ENCODE data around the gene NSUN4. TPM values are rescaled to one million over a fixed set of nuclear protein-coding genes. Genes with fewer than 3 reads are reported as not detected.

NSUN4 gene
- total and polyA plus RNA-seq, 3 donors from 2014 or later: 47.4 to 130 (median 94.3) TPM

DNA sequence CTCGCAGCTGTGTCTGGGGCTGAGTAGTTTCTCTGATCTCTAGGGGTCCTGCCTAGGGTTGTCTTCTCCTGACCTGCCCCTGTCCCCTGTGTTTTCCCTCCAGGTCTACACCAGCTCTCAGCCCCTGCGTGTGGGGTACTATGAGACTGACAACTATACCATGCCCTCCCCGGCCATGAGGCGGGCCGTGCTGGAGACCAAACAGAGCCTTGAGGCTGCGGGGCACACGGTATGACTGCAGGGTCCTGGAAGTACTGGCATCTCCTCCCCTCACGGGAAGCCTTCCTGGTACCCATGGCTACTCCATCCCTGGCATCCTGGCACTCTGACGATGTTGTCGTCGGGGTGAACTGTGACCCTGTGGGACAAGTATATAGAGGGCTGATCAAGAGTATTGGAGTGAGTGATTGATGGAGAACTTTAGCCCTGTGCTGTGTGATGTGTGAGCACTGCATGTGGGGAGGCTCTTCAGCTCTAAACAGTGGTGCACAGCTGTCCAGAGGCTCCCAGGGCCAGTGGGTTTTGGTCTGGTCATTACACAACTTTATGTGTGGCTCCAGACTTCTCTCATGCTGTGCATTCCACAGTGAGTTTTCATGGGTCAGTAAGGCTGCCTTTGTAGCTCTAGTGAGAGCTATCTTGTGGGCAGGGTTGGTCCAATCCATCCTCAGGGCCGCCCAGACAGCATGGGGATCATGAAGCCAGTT lies 67.9 kb downstream of the NSUN4 start:
- H3K27me3 ChIP-seq: no peaks in the 10 kb centered on the region
- H3K36me3 ChIP-seq (ENCODE audit: low read depth, missing control alignments): no peaks in the 10 kb centered on the region
- intact Hi-C loops (cut with DNase I; ENCODE audit: low total_unique reads): loop anchor here (10.0 kb wide), 1 partner anchor 116 kb away; no protein-coding TSS in a partner anchor
- H3K4me1 ChIP-seq: peaks cover 5% of the 10 kb centered on the region
- no peak overlapping the region for H3K27ac ChIP-seq
- H3K9me3 ChIP-seq: no peaks in the 10 kb centered on the region
- DNase-seq: no peak
- TF ChIP-seq POLR2A (IDR thresholded peaks at IDR 0.05): no peak
- 95 to 96% methylated on average over 11 to 12 of the region's 12 CpGs for WGBS, 2 donors
- H3K4me3 ChIP-seq: no peak overlapping the region

DNA sequence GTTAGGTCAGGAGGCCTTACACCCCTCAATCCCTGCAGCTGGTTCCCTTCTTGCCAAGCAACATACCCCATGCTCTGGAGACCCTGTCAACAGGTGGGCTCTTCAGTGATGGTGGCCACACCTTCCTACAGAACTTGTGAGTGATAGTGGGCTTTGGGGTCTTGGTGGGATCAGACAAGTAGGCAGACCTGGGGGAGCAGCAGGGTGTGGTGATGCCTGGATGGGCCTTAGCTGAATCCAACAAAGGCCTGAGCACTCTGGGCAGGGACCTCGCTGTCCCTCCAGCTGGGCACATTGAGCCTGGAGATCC lies 68.4 kb downstream of the NSUN4 start:
- intact Hi-C loops (cut with DNase I; ENCODE audit: low total_unique reads): loop anchor here (10.0 kb wide), 1 partner anchor 116 kb away; no protein-coding TSS in a partner anchor
- no peak for TF ChIP-seq CTCF (IDR thresholded peaks at IDR 0.05)
- no peak for TF ChIP-seq POLR2A (IDR thresholded peaks at IDR 0.05)
- Histone ChIP-seq H3K27ac (no peak overlapping the region), H3K4me3 (no peak overlapping the region), H3K4me1 (peaks cover 5% of the 10 kb centered on the region), H3K36me3 (ENCODE audit: low read depth, missing control alignments) (no peaks in the 10 kb centered on the region), H3K9me3 (no peaks in the 10 kb centered on the region), H3K27me3 (no peaks in the 10 kb centered on the region)
- no peak for DNase-seq
- 100% methylated on average over 1 of the region's 1 CpG for WGBS, 2 donors

DNA sequence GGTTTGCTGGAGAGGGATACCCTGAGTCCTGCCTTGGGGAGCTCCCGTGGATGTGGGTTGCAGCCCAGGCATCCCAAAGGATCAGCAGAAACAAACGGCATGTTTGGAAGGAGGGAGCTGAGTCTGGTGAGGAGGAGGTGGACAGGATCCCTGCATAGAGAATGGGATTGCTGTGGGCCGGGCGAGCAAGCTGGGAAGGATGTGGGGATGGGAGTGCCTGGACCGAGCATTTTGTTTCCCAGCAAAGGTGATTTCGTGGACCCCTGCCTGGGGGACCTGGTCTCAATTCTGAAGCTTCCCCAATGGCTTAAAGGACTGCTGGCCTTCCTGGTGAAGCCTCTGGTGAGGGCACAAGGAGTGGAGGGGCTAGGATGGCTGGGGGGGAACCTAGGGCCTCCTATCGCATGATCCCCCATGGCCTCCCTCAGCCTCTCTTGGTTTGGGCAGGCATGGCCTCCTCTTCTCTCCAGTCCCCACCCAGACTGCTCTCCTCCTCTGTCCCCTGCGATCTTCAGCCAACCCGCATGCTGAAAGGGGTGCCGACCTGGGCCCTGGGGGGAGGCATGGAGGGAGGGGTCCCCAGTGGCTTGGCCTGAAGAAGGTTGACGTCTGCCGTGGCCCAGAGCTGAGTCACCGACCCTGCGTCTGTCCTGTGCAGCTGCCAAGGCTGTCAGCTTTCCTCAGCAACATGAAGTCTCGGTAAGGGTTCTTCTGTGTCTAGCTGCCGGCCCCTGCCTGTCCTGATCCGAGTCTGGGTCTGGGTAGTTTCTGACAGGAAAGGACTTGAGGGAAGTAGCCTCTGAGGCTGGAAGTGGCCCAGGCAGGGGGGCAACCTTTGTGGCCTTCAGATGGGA lies 69.8 kb downstream of the NSUN4 start:
- no peak overlapping the region for H3K27ac ChIP-seq
- intact Hi-C loops (cut with DNase I; ENCODE audit: low total_unique reads): no loop called here
- H3K36me3 ChIP-seq (ENCODE audit: low read depth, missing control alignments): no peaks in the 10 kb centered on the region
- TF ChIP-seq POLR2A (IDR thresholded peaks at IDR 0.05) (no peak), CTCF (IDR thresholded peaks at IDR 0.05) (no peak)
- H3K4me3 ChIP-seq: no peak overlapping the region
- no peaks in the 10 kb centered on the region for H3K27me3 ChIP-seq
- no peak for DNase-seq
- H3K9me3 ChIP-seq: no peaks in the 10 kb centered on the region
- peaks cover 5% of the 10 kb centered on the region for H3K4me1 ChIP-seq
- 86 to 90% methylated on average over 17 of the region's 17 CpGs for WGBS, 2 donors

GRCh38 chr1:46411010-46411405 lies 70.4 kb downstream of the NSUN4 start:
- H3K4me3 ChIP-seq: no peak overlapping the region
- WGBS, 2 donors: 87 to 88% methylated on average over 3 to 7 of the region's 7 CpGs
- H3K36me3 ChIP-seq (ENCODE audit: low read depth, missing control alignments): no peaks in the 10 kb centered on the region
- intact Hi-C loops (cut with DNase I; ENCODE audit: low total_unique reads): no loop called here
- DNase-seq: no peak
- H3K9me3 ChIP-seq: no peaks in the 10 kb centered on the region
- TF ChIP-seq POLR2A (IDR thresholded peaks at IDR 0.05): no peak
- no peak for TF ChIP-seq CTCF (IDR thresholded peaks at IDR 0.05)
- peaks cover 3% of the 10 kb centered on the region for H3K4me1 ChIP-seq
- no peak overlapping the region for H3K27ac ChIP-seq
- H3K27me3 ChIP-seq: no peaks in the 10 kb centered on the region

Other genes starting within 250 kb of the NSUN4 start
- 10 to 100 TPM; 40.8 to 46.1 TPM for gene PIK3R3, start 208.2 kb upstream of the NSUN4 start, total RNA-seq
- gene PIK3R3, start 208.2 kb upstream of the NSUN4 start, polyA plus RNA-seq (ENCODE audit: insufficient read depth, low read depth, low replicate concordance): 56.8 TPM
- 10 to 100 TPM; 14.6 to 34.7 TPM for gene TSPAN1, start 165.7 kb upstream of the NSUN4 start, total RNA-seq
- gene TSPAN1, start 165.7 kb upstream of the NSUN4 start, polyA plus RNA-seq (ENCODE audit: insufficient read depth, low read depth, low replicate concordance): 55.0 TPM
- 10 to 100 TPM; 35.0 to 69.1 TPM for gene P3R3URF, start 164.3 kb upstream of the NSUN4 start, total RNA-seq
- 123 TPM for gene P3R3URF, start 164.3 kb upstream of the NSUN4 start, polyA plus RNA-seq (ENCODE audit: insufficient read depth, low read depth, low replicate concordance)
- 100 to 1,000 TPM; 112 to 133 TPM for gene POMGNT1, start 142.4 kb upstream of the NSUN4 start, total RNA-seq
- gene POMGNT1, start 142.4 kb upstream of the NSUN4 start, polyA plus RNA-seq (ENCODE audit: insufficient read depth, low read depth, low replicate concordance): 84.9 TPM
- gene LURAP1, start 137.5 kb upstream of the NSUN4 start, total RNA-seq: 10 to 100 TPM in 1 of 2 donors, 1 to 10 TPM in 1; 7.1 to 15.6 TPM
- gene LURAP1, start 137.5 kb upstream of the NSUN4 start, polyA plus RNA-seq (ENCODE audit: insufficient read depth, low read depth, low replicate concordance): 22.3 TPM
- 10 to 100 TPM; 24.5 to 31.4 TPM for gene RAD54L, start 93.0 kb upstream of the NSUN4 start, total RNA-seq
- 17.9 TPM for gene RAD54L, start 93.0 kb upstream of the NSUN4 start, polyA plus RNA-seq (ENCODE audit: insufficient read depth, low read depth, low replicate concordance)
- gene LRRC41, start 37.2 kb upstream of the NSUN4 start, total RNA-seq: 100 to 1,000 TPM; 123 to 136 TPM
- 86.4 TPM for gene LRRC41, start 37.2 kb upstream of the NSUN4 start, polyA plus RNA-seq (ENCODE audit: insufficient read depth, low read depth, low replicate concordance)
- 100 to 1,000 TPM; 183 to 259 TPM for gene UQCRH, start 37.1 kb upstream of the NSUN4 start, total RNA-seq
- 165 TPM for gene UQCRH, start 37.1 kb upstream of the NSUN4 start, polyA plus RNA-seq (ENCODE audit: insufficient read depth, low read depth, low replicate concordance)
- 10 to 100 TPM; 55.8 to 72.0 TPM for gene FAAH, start 53.5 kb downstream of the NSUN4 start, total RNA-seq
- 113 TPM for gene FAAH, start 53.5 kb downstream of the NSUN4 start, polyA plus RNA-seq (ENCODE audit: insufficient read depth, low read depth, low replicate concordance)
- gene DMBX1, start 149.0 kb downstream of the NSUN4 start, total RNA-seq: 1 to 10 TPM; 1.7 to 2.0 TPM
- gene DMBX1, start 149.0 kb downstream of the NSUN4 start, polyA plus RNA-seq (ENCODE audit: insufficient read depth, low read depth, low replicate concordance): 1.1 TPM
- gene KNCN, start 210.8 kb downstream of the NSUN4 start, total RNA-seq: under 1 TPM; 0.43 to 0.47 TPM
- 4.0 TPM for gene KNCN, start 210.8 kb downstream of the NSUN4 start, polyA plus RNA-seq (ENCODE audit: insufficient read depth, low read depth, low replicate concordance)

All from testis (tissue), 3 donors.